Bronchial epithelial cell (primary cell): ENCODE data around the gene EOLA1. TPM values are rescaled to one million over a fixed set of nuclear protein-coding genes. Genes with fewer than 3 reads are reported as not detected.
"Not testable (repeated sequence)": the region's sequence is repeated elsewhere in the genome, so short reads cannot be mapped to it uniquely, and the experiment has no call there.

ENCODE experiments used
- DNase-seq: peaks from one replicate; pipeline ENCODE4 v3.0.0-alpha.2; 2010; ENCODE audit warnings: low read depth
- FAIRE-seq: peaks from 2 replicates; lab custom pipeline; 2011; peaks lifted over from hg19 to GRCh38; lab: Jason Lieb, UNC
- H3K27me3 ChIP-seq: 2 replicates; pipeline ENCODE4 v1.5.1; 2011; ENCODE audit warnings: low read length; ENCODE audit not compliant: control insufficient read depth, insufficient read depth
- H3K36me3 ChIP-seq: 2 replicates; pipeline ENCODE4 v1.5.1; 2011; ENCODE audit warnings: low read length; ENCODE audit not compliant: control insufficient read depth, insufficient read depth
- H3K4me3 ChIP-seq: 2 replicates; pipeline ENCODE4 v1.5.1; 2011; ENCODE audit warnings: mild to moderate bottlenecking, low read depth, low read length, control low read depth
- total RNA-seq: library from RNA; depleted of rRNA; stranded (reverse); fragments of >200 nt; gene quantifications from 2 replicates; pipeline ENCODE4 v1.2.1, GENCODE V29; 2014
- TF ChIP-seq, protein P1 (sequence below): IDR thresholded peaks from 2 replicates; pipeline ENCODE4 v1.5.1; 2011; ENCODE audit warnings: mild to moderate bottlenecking, moderate library complexity, low read length, control low read depth, inconsistent platforms; ENCODE audit not compliant: insufficient read depth, severe bottlenecking

Gene EOLA1
- total RNA-seq, 1 donor from 2014 or later, result 19.5 TPM

DNA sequence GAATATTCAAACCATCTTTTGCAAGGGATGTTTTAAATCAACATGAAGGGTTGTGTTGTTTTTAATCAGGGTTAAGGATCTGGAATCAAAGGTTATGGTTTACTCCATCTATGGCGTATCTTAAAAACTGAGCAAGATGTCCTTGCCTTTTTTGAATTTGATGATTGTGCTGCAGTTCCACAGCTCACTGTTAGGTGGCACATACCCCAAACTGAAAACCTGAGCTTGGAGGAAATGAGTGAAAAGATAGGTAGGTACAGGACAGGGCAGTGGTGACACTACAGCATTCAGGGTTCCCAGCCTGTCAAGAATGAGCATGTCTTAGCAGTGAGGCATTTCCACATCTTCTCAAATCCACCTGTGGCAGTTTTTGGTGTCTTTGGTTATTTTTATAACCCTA, 13.1 kb upstream of the EOLA1 start:
- TF ChIP-seq, protein P1, sequence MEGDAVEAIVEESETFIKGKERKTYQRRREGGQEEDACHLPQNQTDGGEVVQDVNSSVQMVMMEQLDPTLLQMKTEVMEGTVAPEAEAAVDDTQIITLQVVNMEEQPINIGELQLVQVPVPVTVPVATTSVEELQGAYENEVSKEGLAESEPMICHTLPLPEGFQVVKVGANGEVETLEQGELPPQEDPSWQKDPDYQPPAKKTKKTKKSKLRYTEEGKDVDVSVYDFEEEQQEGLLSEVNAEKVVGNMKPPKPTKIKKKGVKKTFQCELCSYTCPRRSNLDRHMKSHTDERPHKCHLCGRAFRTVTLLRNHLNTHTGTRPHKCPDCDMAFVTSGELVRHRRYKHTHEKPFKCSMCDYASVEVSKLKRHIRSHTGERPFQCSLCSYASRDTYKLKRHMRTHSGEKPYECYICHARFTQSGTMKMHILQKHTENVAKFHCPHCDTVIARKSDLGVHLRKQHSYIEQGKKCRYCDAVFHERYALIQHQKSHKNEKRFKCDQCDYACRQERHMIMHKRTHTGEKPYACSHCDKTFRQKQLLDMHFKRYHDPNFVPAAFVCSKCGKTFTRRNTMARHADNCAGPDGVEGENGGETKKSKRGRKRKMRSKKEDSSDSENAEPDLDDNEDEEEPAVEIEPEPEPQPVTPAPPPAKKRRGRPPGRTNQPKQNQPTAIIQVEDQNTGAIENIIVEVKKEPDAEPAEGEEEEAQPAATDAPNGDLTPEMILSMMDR, result peak; percentile 51
- FAIRE-seq (no peak), DNase-seq (peak; percentile 49)
- no peaks in the 10 kb centered on the region for H3K27me3 ChIP-seq
- H3K4me3 ChIP-seq, result no peak overlapping the region
- no peaks in the 10 kb centered on the region for H3K36me3 ChIP-seq

DNA sequence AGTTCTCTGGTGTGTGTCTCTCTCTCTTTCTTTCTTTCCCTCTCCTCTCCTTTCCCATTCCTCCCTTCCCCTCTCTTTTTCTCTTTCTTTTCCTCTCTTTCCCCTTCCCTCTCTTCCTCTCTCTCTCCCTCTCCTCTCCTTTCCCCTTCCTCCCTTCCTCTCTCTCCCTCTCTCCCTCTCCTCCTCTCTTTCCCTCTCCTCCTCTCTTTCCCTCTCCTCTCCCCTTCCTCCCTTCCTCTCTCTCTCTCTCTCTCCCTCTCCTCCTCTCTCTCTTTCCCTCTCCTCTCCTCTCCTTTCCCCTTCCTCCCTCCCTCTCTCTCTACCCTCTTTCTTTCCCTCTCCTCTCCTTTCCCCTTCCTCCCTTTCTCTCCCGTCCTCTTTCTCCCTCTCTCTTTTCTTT, 12.4 kb upstream of the EOLA1 start:
- no peaks in the 10 kb centered on the region for H3K27me3 ChIP-seq
- FAIRE-seq (no peak), DNase-seq (no peak)
- TF ChIP-seq, protein P1, result no peak
- no peaks in the 10 kb centered on the region for H3K36me3 ChIP-seq
- H3K4me3 ChIP-seq, result no peak overlapping the region

- no peaks in the 10 kb centered on the region for H3K27me3 ChIP-seq
- FAIRE-seq (peak; percentile 52), DNase-seq (no peak)
- no peak overlapping the region for H3K4me3 ChIP-seq
- no peaks in the 10 kb centered on the region for H3K36me3 ChIP-seq
- TF ChIP-seq, protein P1, result no peak
These were observed 9.2 kb upstream of the EOLA1 start for GRCh38 chrX:149531599-149531998.

DNA sequence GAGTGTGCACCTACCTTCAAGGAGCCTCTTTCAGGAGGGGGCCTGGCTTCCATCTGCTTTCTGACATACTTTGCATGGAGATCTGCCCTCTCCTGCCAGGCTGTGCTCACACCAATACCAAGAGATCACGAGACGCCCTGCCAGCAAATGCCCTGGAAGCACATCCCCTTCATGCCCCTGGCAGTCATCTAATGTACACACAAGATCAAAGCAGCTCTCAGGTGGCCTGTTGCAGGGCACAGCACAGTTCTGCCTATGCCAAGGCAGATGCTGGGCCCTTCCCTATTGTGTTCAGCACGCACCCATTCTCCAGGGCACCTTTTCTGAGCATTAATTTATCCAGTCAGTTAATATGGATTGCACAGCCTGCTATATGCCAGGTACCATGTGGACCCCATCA, 7.9 kb upstream of the EOLA1 start:
- not testable (repeated sequence) for H3K36me3 ChIP-seq, H3K4me3 ChIP-seq, DNase-seq, FAIRE-seq, H3K27me3 ChIP-seq

DNA sequence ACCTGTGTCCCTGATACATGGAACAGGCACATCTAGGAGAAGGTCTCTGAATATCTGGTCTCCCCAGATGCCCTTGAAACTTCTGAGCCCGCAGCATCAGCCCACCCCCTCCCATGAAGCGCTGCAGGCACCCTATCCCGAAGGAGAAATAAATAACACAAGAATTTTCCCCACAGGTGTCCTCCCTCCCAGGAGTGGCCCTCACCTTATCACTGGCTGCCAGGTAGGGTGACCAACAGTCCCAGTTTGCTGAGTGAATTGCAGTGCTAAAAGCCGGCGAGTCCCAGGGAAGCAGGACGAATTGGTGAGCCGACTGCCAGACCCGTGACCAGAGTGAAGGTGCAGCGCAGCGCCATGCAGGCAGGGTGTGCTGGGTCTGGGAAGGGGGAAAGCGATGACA, 6.8 kb upstream of the EOLA1 start:
- not testable (repeated sequence) for H3K36me3 ChIP-seq, H3K27me3 ChIP-seq, H3K4me3 ChIP-seq, DNase-seq
- FAIRE-seq, result peak; percentile 83

DNA sequence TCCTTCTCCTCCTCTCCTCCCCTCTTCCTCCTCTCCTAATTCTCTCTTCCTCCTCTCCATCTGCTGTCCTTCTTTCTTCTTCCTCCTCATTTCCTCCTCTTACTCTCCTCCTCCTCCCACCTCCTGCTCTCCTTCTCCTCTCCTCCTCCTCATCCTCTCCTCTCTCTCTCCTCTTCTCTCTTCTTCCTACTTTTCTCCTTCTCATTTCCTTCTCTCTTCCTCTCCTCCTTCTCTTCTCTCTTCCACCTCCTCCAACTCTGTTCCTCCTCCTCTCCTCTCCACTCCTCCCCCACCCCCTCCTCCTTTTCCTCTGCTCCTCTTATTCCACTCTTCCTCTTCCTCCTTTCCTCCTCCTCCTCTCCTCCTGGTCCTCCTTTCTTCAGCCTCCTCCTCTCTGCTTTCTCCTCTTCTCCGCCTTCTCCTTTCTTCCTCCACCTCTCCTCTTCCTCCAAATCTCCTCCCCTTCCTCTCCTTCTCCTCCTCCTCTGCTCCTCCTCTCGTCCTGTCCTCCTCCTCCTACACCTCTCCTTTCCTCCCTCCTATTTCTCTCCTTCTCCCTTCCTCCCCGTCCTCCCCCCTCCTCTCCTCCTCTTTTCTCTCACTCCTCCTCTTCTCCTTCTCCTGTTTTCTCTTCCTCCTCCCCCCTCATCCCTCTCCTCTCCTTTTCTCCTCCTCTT, 5.7 kb upstream of the EOLA1 start:
- DNase-seq, H3K27me3 ChIP-seq, FAIRE-seq, H3K36me3 ChIP-seq, H3K4me3 ChIP-seq: not testable (repeated sequence)

GRCh38 chrX:149537474-149537873, 3.3 kb upstream of the EOLA1 start:
- H3K36me3 ChIP-seq, H3K4me3 ChIP-seq, H3K27me3 ChIP-seq, FAIRE-seq, DNase-seq: not testable (repeated sequence)
